Fibroblast of the aortic adventitia (primary cell): ENCODE data around the gene ISG20. TPM values are rescaled to one million over a fixed set of nuclear protein-coding genes. Genes with fewer than 3 reads are reported as not detected.
"Not testable (repeated sequence)": the region's sequence is repeated elsewhere in the genome, so short reads cannot be mapped to it uniquely, and the experiment has no call there.

Experiments used
- DNase-seq: peaks from one replicate; pipeline ENCODE4 v3.0.0-alpha.2; 2010; ENCODE audit warnings: low read depth
- H3K4me3 ChIP-seq: 2 replicates; pipeline ENCODE4 v1.5.1; 2011; ENCODE audit warnings: low read depth, mild to moderate bottlenecking, control low read depth, low read length, moderate library complexity
- total RNA-seq: library from RNA; depleted of rRNA; stranded (reverse); fragments of >200 nt; gene quantifications from 2 replicates; pipeline ENCODE4 v1.2.3, GENCODE V29; 2012; ENCODE audit warnings: low replicate concordance
- TF ChIP-seq, protein P1 (sequence below): IDR thresholded peaks from 2 replicates; pipeline ENCODE4 v1.5.1; 2011; ENCODE audit warnings: mild to moderate bottlenecking, low read length, control low read depth, inconsistent platforms; ENCODE audit not compliant: insufficient read depth

Gene ISG20
- total RNA-seq, 1 donor: 1.9 TPM

DNA sequence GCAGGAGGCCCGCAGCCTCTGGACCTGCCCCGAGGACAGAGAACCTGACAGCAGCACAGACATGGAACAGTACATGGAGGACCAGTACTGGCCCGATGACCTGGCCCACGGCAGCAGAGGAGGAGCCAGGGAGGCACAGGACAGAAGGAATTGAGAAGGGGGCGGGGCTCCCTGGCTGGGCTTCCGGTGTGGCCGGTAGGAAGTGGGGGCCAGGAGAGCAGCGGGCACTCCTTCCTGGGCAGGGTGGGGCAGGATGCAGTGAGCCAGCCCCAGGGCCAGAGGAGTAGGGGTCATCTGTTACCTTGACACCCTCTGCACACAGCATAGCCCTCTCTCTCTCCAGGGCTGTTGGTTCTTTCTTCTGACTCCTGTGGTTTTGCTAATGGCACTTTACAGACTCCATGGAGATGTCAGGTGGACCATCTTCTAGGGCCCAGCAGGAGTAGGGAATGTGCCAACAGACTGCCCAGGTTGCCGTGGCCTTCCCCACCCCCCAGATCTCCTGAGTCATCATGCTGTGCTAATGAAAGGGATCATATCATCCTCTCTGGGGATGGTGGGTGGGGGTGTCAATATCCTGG lies 8.6 kb upstream of the ISG20 start:
- no peak for DNase-seq
- TF ChIP-seq, protein P1, sequence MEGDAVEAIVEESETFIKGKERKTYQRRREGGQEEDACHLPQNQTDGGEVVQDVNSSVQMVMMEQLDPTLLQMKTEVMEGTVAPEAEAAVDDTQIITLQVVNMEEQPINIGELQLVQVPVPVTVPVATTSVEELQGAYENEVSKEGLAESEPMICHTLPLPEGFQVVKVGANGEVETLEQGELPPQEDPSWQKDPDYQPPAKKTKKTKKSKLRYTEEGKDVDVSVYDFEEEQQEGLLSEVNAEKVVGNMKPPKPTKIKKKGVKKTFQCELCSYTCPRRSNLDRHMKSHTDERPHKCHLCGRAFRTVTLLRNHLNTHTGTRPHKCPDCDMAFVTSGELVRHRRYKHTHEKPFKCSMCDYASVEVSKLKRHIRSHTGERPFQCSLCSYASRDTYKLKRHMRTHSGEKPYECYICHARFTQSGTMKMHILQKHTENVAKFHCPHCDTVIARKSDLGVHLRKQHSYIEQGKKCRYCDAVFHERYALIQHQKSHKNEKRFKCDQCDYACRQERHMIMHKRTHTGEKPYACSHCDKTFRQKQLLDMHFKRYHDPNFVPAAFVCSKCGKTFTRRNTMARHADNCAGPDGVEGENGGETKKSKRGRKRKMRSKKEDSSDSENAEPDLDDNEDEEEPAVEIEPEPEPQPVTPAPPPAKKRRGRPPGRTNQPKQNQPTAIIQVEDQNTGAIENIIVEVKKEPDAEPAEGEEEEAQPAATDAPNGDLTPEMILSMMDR: no peak
- no peak overlapping the region for H3K4me3 ChIP-seq

- H3K4me3 ChIP-seq: no peak overlapping the region
- TF ChIP-seq, protein P1: no peak
- DNase-seq: no peak
Measured at GRCh38 chr15:88630798-88631463, 7.9 kb upstream of the ISG20 start.

DNA sequence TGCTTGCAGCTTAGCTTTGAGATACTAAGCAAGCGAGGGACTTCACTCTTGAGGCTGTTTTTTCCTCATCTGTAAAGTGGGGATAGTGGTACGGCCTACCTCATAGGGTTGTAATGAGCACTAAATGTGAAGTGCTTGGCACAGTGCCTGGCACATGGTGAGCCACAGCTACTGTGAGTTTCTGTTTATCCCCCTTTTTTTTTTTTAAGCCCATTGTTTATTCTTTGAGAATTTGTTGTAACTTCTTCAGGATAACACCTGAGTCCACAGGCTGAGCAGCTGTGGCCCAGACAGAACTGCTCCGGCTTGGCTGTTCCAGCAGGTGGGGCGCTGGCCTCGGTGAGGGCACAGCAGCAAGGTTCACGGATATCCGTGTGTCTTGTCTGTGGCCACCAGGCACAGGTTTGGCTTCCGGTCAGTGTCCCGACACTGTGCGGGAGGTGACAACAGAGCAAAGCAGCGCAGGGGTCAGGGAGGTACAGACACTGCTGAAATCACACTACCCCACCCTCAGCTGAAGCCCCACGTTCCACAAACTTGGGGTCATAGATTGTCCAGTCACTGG lies 7.3 kb upstream of the ISG20 start:
- no peak for DNase-seq
- H3K4me3 ChIP-seq: no peak overlapping the region
- TF ChIP-seq, protein P1: no peak

DNA sequence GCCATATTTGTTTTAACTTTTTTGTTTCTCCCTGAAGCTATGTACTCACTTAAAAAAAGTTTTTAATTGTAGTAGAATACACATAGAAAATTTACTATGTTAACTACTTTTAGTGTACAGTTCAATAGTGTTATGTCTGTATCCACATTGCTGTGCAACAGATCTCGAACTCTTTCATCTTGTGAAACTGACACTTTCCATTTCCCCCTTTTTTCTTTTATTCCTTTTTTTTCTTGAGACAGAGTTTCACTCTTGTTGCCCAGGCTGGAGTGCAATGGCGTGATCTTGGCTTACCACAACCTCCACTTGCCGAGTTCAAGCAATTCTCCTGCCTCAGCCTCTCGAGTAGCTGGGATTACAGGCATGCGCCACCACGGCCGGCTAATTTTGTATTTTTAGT lies 6.0 kb upstream of the ISG20 start:
- not testable (repeated sequence) for DNase-seq, H3K4me3 ChIP-seq

DNA sequence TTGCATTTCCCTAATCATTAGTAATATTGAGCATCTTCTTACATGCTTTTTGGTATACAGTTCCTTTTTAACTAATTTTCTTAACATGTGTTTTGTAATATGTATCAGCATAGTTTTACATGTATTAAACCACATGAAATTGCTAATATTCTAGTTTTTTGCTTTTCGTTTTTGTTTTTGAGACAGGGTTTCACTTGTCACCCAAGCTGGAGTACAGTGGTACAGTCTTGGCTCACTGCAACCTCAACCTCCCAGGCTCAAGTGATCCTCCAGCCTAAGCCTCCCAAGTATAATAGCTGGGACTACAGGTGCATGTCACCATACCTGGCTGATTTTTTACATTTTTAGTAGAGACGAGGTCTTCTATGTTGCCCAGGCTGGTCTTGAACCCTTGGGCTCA lies 4.4 kb upstream of the ISG20 start:
- no peak for DNase-seq
- H3K4me3 ChIP-seq: no peak overlapping the region
- TF ChIP-seq, protein P1: no peak

DNA sequence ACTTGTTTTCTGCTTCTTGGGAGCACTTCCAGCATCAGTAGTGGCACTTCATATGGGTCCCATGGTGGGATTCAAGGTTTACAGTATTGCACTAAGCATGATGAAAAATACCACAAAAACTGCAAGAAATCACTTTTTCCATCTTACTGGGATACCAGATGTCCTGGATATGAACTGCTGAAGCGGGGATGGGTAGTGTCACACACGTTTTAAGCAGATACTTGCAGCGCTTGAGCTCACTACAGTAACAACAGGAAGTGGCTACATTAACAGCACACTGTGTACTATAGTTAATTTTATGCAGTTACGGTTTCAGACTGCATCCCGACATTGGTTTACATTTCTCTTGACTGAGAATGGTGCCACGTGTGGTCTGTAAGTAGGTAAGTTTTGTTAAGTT lies 3.5 kb upstream of the ISG20 start:
- TF ChIP-seq, protein P1: no peak
- no peak overlapping the region for H3K4me3 ChIP-seq
- no peak for DNase-seq

- no peak overlapping the region for H3K4me3 ChIP-seq
- TF ChIP-seq, protein P1: no peak
Measured at GRCh38 chr15:88636050-88636449, 2.8 kb upstream of the ISG20 start.

More at GRCh38 chr15:88636050-88636449, 2.8 kb upstream of the ISG20 start:
- no peak for DNase-seq
